Measurements from ENCODE around the gene DBN1. TPM values are rescaled to one million over a fixed set of nuclear protein-coding genes. Genes with fewer than 3 reads are reported as not detected.

DBN1 gene
- total and polyA plus RNA-seq, 3 experiments from 2014 or later, result 28.1 to 50.5 (median 47.9) TPM

- Mint-ChIP-seq H3K9me3 (no peaks in the 10 kb centered on the region), H3K36me3 (no peaks in the 10 kb centered on the region), H3K4me1 (peaks cover 37 to 67% (median 44%) of the 10 kb centered on the region in 3 donors), H3K27me3 (peaks cover 0 to 1% of the 10 kb centered on the region in 2 donors), H3K27ac (peak within 1 kb of the TSS in 5 of 8 donors; percentile 10 to 81 (median 40)), H3K4me3 (peak within 1 kb of the TSS in 6 of 7 donors; percentile 2 to 54 (median 8))
- Histone ChIP-seq H3K4me3 (ENCODE audit: low read length) (no peak within 1 kb of the TSS), H3K27ac (ENCODE audit: low read depth, low read length) (no peak within 1 kb of the TSS), H3K27me3 (ENCODE audit: insufficient read depth, low read length, poor library complexity, severe bottlenecking) (no peaks in the 10 kb centered on the region), H3K36me3 (ENCODE audit: insufficient read depth, low read length) (no peaks in the 10 kb centered on the region), H3K9me3 (ENCODE audit: low read length) (no peaks in the 10 kb centered on the region), H3K4me1 (ENCODE audit: insufficient read depth, low read length) (peaks cover 45% of the 10 kb centered on the region)
- CTCF ChIA-PET, result interaction anchor here (1.0 to 12.4 kb wide), 11 partner anchors 15 to 92 kb away, joined by 3 to 307 read pairs (median 5); partner anchors contain the start of genes GRK6 and PRR7
- DNase-seq, result no peak
- POLR2A ChIA-PET, result interaction anchor here (0.7 to 1.7 kb wide), 6 partner anchors 18 to 67 kb away, joined by 3 to 7 read pairs (median 3); partner anchors contain the start of gene GRK6
Observed at GRCh38 chr5:177409043-177409801, 64.2 kb downstream of the DBN1 start, which contains the start of gene F12. Gene F12 (minus strand): TSS chr5:177409564. CDS start chr5:177409527, 37 bp downstream.

Other genes with a start within 250 kb of the DBN1 start
- 10 to 100 TPM; 26.1 to 28.3 TPM for gene RAB24, start 169.9 kb downstream of the DBN1 start, total RNA-seq
- gene RAB24, start 169.9 kb downstream of the DBN1 start, polyA plus RNA-seq, result 22.9 TPM
- 100 to 1,000 TPM; 342 to 344 TPM for gene PRELID1, start 169.8 kb downstream of the DBN1 start, total RNA-seq
- 235 TPM for gene PRELID1, start 169.8 kb downstream of the DBN1 start, polyA plus RNA-seq
- gene MXD3, start 161.7 kb downstream of the DBN1 start, total RNA-seq, result 10 to 100 TPM; 10.2 to 13.4 TPM
- 0.79 TPM for gene MXD3, start 161.7 kb downstream of the DBN1 start, polyA plus RNA-seq
- 100 to 1,000 TPM; 112 to 126 TPM for gene LMAN2, start 122.0 kb downstream of the DBN1 start, total RNA-seq
- gene LMAN2, start 122.0 kb downstream of the DBN1 start, polyA plus RNA-seq, result 276 TPM
- 10 to 100 TPM; 60.5 to 61.9 TPM for gene RGS14, start 115.7 kb downstream of the DBN1 start, total RNA-seq
- 83.5 TPM for gene RGS14, start 115.7 kb downstream of the DBN1 start, polyA plus RNA-seq
- under 1 TPM in 1 of 2 experiments, not detected in 1; 0.09 TPM for gene SLC34A1, start 89.2 kb downstream of the DBN1 start, total RNA-seq
- 0.17 TPM for gene SLC34A1, start 89.2 kb downstream of the DBN1 start, polyA plus RNA-seq
- gene PFN3, start 73.0 kb downstream of the DBN1 start, total RNA-seq, result not detected
- not detected for gene PFN3, start 73.0 kb downstream of the DBN1 start, polyA plus RNA-seq
- 10 to 100 TPM in 1 of 2 experiments, 1 to 10 TPM in 1; 9.2 to 10.3 TPM for gene F12, start 64.1 kb downstream of the DBN1 start, total RNA-seq
- 1.9 TPM for gene F12, start 64.1 kb downstream of the DBN1 start, polyA plus RNA-seq
- 100 to 1,000 TPM; 180 to 185 TPM for gene GRK6, start 47.0 kb downstream of the DBN1 start, total RNA-seq
- 201 TPM for gene GRK6, start 47.0 kb downstream of the DBN1 start, polyA plus RNA-seq
- gene PRR7, start 26.8 kb downstream of the DBN1 start, total RNA-seq, result 10 to 100 TPM; 14.7 to 15.3 TPM
- 22.1 TPM for gene PRR7, start 26.8 kb downstream of the DBN1 start, polyA plus RNA-seq
- 10 to 100 TPM; 28.4 to 30.4 TPM for gene PDLIM7, start 24.0 kb upstream of the DBN1 start, total RNA-seq
- gene PDLIM7, start 24.0 kb upstream of the DBN1 start, polyA plus RNA-seq, result 6.0 TPM
- gene DOK3, start 36.2 kb upstream of the DBN1 start, total RNA-seq, result 1 to 10 TPM; 4.2 to 5.1 TPM
- gene DOK3, start 36.2 kb upstream of the DBN1 start, polyA plus RNA-seq, result 0.08 TPM
- 100 to 1,000 TPM; 160 to 164 TPM for gene DDX41, start 43.3 kb upstream of the DBN1 start, total RNA-seq
- 61.7 TPM for gene DDX41, start 43.3 kb upstream of the DBN1 start, polyA plus RNA-seq
- 10 to 100 TPM; 72.9 to 76.6 TPM for gene FAM193B, start 80.9 kb upstream of the DBN1 start, total RNA-seq
- gene FAM193B, start 80.9 kb upstream of the DBN1 start, polyA plus RNA-seq, result 8.5 TPM
- 100 to 1,000 TPM; 138 to 142 TPM for gene TMED9, start 118.6 kb upstream of the DBN1 start, total RNA-seq
- gene TMED9, start 118.6 kb upstream of the DBN1 start, polyA plus RNA-seq, result 140 TPM
- gene B4GALT7, start 126.5 kb upstream of the DBN1 start, total RNA-seq, result 10 to 100 TPM; 20.2 to 24.4 TPM
- gene B4GALT7, start 126.5 kb upstream of the DBN1 start, polyA plus RNA-seq, result 17.7 TPM

Data from CD8-positive, alpha-beta memory T cell (primary cell).